Superior temporal gyrus (tissue), 1 donor: ENCODE results near the gene GSTM3.

Source experiments
- DNase-seq: peaks from one replicate; pipeline ENCODE4 v3.0.0-alpha.2; 2016; ENCODE audit errors: extremely low spot score

GSTM3 gene

GRCh38 chr1:109740615-109741373 is at the start of gene GSTM3:
Gene GSTM3, minus strand, starts transcription at chr1:109741038. Its CDS starts 751 bp downstream, at chr1:109740287.
- no peak for DNase-seq

- DNase-seq = no peak
Observed at GRCh38 chr1:109790329-109790728, 49.5 kb upstream of the GSTM3 start.

DNA sequence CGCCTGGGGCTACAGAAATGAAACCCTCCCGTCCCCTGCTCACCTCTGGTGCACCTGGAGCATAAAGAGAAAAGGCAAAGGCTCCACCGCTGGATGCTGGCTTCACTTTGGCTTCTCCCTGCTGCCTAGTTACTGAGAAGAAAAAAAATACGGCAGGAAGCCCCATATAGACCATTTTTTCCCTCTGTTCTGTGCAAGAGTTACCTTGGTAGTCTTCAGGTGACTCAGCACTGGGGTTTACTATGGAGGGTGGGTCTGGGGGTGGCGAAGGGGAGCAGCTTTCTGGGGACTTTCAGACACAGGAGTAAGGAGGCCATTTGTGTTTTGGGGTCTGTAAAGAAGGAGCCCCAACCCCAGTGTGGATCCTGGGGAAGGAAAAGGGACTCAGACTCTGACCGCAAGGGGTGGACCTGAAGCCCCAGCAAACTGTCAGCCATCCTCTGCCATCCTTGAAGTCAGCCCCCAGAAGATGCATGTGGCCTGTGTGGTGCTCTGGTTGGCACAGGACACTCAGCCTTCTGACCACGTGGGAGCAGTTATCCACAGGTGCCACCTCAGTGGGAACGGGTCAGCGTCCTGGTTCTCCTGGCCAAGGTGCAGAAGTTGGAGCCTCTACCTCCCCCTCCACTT is 48.8 kb upstream of the GSTM3 start:
- DNase-seq = no peak

DNA sequence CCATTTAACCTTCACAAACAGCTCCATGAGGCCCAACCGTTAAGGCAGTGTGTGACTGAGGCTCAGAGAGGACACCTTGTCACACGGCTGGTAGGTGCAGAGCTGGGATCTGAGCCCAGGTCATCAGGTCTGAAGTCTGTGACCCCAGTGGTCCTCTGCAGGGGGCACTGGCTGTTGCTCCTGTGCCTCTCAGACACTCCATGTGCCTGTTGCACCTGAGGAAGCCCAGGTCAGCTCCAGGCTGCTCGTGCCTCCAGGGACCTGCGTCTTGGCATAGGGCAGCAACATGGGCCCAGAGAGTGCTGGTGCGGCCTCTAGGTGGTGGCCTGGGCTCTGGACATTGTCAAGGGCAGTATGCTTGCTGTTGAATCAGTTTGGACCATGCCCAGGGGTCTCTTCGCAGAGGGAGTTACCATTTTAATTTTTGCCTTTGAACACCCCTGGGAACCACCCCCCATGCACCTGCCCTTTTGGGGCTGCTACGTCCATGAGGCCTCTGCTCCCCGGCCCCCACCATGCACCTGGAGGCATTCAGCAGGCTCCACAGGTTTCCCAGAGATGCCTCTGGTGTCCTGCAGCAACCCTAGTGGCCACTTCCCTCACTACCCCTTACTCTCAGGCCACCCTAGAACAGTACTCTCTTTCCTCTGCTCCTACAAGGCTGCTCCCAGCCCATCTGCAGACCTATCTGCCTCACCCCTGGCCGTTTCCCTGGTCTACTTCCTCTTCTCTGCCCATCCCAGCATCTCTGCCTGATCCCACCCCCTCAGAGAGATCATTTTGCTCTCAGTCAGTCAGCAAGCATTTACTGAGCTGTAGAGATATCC is 48.1 kb upstream of the GSTM3 start:
- DNase-seq = no peak

GRCh38 chr1:109787845-109788601 is 47.2 kb upstream of the GSTM3 start:
- no peak for DNase-seq

DNA sequence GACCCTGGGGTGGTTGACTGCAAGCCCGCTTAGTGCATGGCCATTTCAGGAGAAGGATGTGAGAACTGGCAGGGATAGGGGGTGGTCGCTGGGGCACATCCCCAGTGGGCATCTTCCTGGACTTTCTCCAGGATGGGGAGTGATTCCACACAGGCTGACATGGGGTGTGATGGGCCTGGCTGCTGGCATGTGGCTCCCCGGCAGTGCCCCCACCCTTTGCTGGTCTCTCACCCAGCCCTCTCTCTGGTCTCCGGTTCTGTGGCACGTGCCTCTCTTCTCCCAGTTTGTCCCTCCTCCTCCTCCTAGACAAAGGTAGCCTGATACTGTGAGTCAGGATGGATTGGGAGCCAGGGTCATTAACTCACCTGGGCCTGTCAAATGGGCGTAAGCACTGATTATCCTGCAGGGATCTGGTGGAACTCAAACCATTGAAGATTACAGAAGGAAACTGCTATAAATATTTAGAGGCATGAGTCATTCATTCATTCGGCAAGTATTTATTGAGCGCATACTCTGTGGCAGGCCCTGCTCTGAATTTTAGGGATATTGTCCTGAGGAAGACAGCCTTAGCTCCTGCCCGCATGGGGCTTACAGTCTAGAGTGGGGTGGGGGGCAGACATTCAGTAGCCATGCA is 46.5 kb upstream of the GSTM3 start:
- DNase-seq = no peak

DNA sequence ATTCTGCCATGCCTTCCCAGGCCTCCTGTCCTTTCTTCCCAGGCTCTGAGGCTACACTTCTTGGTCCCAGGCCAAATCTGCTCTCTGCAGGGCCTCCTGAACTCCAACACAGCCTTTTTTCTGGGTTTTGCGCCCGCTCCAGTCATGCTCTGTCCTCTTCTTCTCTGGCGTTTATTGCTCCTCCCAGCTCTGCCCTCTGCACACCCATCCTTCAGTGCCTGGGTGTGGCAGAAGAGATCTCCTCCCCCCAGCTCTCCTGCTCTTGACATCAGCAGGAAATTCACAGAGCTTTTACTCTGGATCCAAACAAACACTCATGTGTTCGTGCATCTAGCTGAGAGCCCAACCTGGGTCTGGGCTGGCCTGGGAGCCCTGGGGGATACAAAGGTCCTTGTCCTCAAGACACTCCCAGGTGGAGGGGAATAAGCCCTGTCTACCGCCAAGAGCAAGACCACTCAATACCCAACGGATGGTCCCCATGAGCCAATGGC is 45.7 kb upstream of the GSTM3 start:
- no peak for DNase-seq

DNA sequence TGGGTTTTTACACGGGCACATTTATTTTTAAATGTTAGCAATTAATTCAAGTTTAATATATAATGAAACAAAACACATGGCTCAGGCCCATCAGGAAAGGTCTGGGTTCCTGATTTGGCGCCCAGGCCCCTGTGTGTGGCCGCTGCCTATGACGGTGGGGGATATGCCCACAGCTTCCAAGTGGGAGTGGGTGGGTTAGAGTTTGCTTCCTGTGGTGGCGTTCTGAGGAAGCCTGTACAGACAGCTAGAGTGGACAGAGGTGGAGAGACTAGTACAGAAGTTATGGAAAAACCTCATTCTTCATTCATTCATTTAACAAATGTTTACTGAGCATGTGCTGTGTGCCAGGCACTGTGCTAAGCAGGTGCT is 45.3 kb upstream of the GSTM3 start:
- DNase-seq = no peak

DNA sequence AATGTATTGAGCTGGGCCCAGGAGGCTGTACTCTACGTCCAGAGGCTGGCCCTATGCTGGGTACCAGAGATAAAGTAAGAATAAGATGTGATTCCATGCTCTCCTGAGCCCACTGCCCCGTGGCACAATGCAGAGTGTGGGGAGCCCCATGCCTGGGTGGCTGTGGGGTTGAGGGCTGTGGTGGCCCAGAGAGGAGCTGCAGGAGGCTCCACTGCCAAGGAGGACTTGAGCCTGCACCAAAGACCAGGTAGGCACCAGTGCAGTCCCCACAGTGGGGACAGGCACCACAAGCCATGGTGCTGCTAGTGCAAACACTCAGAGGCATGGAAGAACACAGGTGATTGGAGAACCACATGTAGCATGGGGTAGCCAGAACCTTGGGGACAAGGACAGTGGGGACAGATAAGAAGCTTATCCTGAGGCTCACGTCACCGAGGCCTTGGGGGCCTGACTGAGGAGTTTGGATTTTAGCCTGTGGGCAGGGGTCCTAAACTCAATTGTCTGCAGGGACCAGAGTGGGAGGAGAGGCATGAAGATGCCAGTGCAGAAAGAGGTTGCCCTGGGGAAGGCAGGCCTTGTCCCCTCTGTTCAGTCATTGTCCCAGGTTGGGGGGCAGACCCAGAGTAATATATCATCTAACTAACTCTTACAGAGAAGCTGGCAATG is 44.7 kb upstream of the GSTM3 start:
- no peak for DNase-seq

- no peak for DNase-seq
Observed at GRCh38 chr1:109784551-109785252, 43.9 kb upstream of the GSTM3 start.

GRCh38 chr1:109783436-109783835 is 42.6 kb upstream of the GSTM3 start:
- no peak for DNase-seq

- DNase-seq = no peak
Observed at GRCh38 chr1:109782927-109783326, 42.1 kb upstream of the GSTM3 start.

DNA sequence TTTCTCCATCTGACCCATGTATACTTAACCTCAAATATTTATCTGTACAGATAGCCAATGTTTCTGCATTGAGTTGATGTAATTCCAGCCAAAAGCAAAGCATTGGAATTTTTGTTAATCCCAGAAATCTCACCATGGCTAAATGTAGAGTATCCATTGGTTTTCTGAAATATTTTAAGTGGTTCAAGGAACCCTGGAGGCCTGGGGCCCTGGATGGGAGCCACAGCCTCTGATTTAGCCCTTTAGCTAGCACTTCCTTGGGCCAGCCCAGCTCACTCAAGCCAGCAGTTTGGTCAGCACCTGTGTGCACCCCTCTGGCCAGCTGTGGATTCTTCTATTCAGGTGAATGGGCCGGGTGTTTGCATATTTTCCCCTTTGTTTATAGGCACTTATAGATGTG is 41.7 kb upstream of the GSTM3 start:
- no peak for DNase-seq

- no peak for DNase-seq
Observed at GRCh38 chr1:109781806-109782205, 41.0 kb upstream of the GSTM3 start.

DNA sequence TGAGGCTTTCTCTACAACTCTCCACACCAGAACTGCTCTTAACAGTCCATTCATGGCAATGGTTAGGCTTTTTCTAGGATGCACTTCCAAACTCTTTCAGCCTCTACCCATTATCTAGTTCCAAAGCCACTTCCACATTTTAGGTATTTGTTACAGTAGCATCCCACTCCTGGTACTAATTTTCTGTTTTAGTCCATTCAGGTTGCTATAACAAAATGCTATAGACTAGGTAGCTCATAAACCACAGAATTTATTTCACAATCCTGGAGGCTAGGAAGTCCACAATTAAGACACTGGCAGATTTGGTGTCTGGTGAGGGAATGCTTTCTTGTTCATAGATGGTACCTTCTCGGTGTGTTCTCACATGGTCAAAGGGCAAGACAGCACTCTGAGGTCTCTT is 40.1 kb upstream of the GSTM3 start:
- no peak for DNase-seq

DNA sequence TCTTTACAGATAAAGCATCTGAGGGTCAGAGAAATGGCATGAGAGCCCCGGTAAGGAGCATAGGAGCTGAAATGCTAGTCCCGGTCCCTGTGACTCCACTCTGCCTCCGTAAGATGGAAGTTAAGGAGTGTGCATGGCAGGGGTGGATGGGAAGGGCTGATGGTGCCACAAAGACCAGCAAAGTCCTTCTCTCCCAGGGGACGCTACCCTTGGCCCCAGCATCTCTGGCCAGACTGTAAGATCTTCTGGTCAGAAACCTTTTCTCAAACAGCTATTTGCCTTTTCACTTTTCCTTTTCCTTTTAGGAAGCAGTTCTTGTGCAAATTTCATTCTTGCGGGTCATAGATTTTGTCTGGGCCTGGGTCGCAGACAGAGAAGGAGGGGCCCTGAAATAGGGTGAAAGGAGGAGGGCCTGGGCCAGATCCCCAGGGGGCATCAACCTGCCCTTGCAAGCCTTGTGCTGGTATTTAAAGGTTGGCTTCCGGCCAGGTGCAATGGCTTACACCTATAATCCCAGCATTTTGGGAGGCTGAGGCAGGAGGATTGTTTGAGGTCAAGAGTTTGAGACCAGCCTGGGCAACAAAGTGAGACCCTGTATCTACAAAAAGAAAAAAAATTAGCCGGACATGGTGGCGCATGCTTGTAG is 37.3 kb upstream of the GSTM3 start:
- no peak for DNase-seq

DNA sequence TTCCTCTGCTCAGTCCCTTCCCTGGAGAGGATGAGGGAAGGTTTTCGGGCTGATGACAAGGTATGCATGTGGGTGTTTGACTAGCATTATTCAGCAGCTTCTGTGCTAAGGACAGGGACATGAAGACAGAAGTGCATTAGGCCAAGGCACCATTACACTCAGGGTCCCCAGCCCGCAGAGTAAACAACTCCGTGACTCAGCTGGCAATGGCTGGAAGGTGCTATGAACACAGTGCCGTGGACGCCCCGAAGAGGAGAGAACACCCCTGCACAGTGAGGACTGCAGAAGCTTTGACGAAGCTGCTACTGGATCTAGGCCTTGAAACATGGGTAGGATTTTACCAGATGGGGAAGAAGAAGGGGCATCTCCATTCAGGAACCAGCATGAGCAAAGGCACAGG is 36.6 kb upstream of the GSTM3 start:
- peak; percentile 52 for DNase-seq

DNA sequence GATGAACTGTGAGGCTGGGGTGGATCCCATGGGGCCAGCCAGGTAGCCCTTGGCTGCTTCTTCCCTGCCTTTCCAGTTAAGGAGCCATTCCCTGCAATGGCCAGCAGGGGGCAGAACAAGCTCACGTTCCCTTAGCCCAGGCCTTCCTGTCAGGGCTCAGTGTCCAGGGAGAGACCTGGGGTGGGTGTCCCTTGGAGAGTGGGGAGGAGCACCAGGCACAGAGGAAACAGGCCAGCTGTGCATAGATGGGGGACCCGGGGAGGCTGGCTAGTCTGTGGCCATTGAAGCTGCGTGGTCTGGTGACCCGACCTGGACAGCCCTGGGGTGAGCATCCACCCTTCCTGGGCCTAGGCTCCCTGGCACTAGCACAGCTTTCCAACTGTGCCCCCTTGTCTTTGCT is 36.1 kb upstream of the GSTM3 start:
- DNase-seq = peak; percentile 95

DNA sequence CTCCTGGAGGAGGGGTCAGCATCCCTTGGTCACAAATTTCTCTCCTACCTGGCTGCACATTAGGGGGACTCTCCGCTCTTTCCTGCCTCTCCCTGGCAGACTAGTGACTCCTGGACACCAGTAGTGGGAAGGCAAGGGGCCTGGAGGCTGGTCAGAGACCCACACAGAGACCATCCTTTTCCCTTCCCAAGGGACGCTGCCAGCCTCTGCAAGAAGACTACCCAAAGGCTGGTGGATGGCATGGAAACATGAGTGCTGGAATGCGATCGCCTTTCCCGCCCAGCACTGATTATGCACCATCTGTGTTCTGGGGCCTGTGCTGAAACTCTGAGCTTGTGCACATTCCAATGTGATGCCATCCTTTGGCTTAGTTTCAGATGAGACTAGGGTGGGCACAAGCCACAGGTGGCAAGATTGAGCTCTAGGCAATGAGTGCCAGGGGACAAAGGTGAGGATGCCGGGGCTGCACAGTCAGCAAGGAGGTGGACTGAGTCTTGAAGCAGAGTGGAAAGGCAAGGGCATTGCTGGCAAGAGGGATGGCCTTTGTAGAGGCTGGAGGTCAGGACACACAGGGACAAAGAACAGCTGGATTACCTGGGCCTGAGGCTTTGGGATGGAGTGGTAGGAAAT is 35.5 kb upstream of the GSTM3 start:
- no peak for DNase-seq
